ENCODE results near the gene METAP1D.
"Not testable (repeated sequence)": the region's sequence is repeated elsewhere in the genome, so short reads cannot be mapped to it uniquely, and the experiment has no call there.

Gene METAP1D

DNA sequence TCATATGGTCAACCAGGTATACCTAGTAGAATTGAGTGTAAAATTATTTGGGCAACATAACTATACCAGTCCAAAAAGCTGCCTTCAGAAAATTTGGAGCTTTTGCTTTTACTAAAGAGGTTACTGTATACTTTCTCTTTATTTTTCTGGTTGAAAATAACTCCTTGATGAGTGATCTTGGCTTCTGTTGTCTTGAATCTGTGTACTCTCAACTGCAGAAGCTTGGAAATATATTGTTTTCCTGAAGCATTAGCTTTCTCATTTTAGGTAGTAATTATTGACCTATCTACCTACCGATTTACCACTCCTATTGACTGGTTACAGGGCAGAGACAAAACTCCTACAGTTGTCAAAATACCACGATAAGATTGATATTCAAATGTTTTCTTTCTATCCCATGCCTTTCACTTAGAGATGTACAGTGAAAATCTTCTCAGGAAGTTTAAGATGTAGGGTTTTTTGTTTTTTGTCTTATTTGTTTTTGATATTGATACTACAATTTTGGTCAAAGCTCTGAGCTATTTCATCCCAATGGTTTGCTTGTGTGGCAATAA lies 49.9 kb downstream of the METAP1D start:
- no peak for DNase-seq

DNA sequence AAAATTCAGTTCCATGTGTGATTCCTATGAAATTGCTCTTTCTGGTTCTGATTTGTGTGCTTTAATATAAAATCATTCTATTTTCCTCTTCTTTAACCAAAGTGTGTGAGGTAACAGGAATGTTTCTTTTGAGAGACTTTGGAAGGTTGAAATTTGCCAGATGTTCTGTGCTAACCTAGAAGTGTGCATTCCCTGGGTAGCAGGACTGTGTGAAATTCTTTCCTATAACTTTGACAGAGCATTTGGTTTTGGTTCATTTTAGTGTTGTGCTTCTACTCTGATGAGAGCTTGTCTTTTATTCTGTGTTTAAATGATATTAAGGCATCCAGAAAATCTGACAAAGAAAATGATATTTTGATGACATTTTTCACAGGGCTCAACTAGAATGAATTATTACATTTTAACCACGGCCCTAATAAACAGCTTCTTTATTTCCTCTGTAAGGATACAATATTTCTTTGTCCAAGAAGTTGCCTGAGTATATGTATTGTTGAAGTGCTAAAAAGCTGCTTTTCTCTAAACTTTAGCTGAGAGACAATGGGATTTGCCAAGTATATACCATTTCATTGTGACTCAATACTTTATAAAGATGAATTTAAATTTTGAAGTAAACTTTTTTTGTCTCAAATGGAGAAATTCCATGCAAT lies 50.8 kb downstream of the METAP1D start:
- no peak for DNase-seq

DNA sequence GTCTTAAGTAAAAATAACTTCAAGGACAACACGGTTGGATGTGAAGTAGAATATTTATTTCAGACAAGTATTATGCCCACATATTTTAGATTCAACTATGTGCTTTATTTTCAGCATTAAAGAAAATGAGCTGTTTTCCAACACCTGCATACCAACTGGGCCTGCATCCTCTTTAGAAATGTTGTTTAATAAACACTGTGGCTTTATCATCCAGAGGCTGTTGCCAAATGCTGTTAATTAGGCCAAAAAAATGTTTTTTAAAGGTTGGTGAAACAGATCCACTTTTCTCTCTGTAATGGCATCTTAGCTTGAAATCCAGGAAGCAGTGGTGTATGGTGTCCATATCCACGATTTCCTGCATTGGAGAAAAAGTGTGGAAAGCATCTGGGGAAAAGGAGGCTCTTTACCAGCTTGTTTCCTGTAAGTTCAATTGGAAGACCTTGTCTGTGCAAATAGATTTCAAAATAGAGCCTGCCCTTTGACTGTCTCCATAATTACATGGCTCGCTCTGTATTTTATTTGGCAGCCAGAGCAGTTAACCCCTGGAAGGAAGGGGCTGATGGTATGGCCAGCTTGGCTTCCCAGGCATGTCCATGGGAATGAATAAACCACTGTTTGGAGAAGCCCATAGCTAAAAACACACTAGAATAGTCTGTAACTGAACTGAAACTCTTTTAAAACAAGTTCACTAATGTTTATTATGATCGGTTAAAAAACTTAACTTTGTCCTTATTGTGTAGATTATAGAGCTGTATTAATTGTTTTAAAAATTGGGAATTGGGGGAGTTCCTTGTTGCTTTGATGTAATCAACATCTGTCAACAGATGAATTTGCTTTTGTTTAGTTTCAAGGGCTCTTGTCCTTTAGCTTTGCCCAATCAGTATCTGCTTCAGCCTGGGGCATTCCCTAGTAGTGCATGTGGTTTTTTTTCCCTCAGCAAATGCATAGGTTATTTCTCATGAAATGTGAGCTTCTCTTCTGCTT lies 52.5 kb downstream of the METAP1D start:
- DNase-seq: no peak

DNA sequence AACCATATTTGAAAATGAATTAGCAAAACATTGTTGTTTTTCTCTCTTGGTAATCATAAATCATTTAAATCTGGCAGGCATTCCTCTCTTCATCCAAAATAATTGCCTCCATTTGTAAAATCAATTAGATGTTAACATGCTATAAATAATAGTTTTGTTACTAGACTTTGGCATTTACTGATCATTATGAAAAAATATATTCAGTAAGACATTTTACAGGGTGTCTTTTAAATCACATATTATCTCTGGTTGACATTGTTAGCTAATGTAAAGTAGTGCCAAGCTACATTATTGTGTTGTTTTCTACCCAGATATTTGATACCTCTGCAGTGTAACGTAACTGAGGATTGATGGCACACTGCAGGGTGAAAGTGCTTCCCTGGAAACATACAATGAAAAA lies 53.7 kb downstream of the METAP1D start:
- no peak for DNase-seq

DNA sequence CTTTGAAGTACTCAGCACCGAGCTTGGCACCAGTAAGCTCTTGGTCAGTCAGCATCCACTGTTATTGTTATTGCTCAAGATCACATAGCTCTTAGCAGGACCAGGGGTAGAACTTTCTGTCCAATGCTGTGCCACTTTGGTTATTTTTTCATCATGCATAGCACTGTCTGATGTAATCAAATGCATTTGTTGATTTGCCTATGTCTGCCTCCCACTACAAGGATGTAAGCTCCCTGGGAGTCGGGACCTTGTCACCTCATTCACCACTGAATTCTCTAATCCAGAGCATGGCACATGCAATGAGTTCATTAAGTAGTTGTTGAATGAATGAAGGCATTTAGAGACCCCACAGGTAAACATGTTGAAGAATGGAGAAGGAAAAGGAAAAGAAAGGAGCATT lies 56.5 kb downstream of the METAP1D start:
- DNase-seq: no peak

DNA sequence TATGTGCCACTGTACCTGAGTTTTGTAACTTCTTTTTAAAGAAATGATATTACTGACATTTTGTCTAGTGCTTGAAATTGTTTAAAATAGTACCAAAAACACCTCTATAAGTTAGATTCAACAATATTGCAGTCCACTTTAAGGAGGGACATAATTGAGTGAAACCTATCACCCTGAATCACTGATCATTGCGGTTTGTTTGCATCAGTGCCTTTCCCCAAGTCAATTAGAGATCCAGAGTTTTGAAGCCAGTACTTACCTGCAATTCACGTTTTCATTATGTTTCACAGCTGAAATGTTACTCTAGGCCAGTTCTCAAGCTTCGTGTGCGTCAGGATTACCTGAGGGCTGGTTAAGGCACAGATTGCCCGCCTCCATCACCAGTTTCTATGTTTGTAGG lies 58.9 kb downstream of the METAP1D start:
- DNase-seq: no peak

DNA sequence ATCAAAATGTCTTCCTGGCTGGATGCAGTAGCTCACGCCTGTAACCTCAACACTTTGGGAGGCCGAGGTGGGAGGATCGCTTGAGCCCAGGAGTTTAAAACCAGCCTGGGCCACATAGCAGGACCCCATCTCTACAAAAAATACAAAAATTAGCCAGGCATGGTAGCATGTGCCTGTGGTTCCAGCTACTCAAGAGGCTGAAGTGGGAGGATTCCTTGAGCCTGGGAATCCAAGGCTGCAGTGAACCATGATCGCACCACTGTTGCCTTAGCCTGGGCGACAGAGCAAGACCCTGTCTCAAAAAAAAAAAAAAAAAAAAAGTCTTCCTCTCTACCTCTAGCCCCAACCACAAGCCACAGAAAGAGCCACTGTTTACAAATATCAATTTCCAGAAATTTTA lies 60.4 kb downstream of the METAP1D start:
- not testable (repeated sequence) for DNase-seq

DNA sequence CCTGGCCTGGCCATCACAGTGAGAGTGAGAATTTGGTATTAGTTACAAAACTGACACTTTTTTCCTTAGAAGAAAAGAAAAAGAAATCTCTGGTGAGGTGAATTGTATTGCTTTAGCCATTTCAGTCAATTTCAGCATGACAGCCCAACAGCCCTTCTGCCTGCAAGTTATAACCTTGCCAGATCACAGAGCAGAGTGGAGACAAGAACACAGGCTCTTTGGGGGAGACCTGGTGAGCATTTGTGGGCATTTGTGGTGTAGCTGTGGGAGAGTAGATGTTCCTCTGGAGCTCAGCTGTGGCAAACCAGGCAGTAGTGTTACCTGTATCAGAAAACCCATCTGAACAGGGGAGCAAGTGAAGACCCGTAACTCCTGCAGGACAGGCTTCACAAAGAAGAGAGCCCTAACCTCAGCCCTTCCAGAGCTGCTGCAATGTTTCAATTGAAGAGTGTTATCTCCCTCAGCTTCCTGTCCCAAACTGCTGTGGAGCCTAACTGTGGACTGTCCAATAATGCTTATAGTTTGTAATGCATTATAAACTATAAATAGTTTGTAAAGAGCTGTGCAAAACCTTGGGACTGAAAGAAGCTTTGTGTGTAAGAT lies 62.8 kb downstream of the METAP1D start:
- no peak for DNase-seq

DNA sequence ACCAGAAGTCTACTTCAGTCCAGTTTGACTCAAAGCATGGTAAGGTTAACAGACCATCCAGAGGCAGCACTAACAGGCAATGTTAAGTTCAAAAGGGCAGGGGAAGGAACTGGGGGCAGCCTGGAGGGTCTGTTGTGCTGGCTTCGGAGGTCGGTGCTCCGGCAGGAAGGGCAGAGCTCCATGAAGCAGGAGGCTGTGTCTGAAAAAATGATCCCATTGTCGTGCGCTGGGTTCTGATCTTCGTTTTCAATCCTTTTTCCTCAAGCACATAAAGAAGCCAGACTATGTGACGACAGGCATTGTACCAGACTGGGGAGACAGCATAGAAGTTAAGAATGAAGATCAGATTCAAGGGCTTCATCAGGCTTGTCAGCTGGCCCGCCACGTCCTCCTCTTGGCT lies 63.7 kb downstream of the METAP1D start:
- DNase-seq: no peak

DNA sequence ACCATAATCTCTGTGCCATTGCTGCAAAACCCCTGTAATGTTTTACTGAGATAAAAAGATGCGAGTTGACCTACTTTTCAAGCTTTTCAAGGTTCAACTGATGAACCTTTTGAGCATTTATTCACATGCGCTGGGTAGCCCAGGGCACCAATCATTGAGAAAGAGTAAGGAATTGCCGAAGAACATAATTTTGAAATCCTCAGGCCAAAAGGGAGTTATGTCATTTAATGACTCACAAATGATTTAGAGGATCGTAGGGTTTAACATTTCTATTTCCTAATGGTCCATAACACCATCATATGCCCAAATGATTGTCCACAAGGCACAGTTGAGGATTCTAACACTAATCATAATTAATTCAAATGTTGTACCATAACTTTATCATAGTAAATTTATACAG lies 65.4 kb downstream of the METAP1D start:
- DNase-seq: no peak

DNA sequence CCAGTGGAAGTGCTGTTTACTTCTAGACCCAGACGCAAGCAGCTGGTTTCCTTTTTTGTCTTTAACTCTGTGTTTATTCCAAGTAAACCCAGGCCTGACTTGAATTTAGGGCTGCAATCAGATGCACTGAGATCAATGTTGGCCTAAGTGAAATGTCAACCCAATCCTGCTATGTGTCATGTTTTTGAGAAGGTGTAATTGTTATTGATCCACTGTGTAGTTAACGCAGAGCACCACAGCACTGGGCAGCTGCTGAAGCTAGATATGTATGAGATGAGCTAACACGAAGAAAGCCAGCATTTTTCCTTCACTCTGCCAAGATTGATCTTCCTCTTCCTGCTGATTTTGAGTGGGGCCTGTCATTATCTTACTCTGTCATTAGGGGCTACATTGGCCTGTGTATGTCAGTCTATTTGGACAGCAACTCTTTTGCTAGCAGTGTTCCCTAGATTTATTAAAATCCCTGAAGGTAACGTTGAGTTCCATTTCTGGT lies 66.7 kb downstream of the METAP1D start:
- no peak for DNase-seq

DNA sequence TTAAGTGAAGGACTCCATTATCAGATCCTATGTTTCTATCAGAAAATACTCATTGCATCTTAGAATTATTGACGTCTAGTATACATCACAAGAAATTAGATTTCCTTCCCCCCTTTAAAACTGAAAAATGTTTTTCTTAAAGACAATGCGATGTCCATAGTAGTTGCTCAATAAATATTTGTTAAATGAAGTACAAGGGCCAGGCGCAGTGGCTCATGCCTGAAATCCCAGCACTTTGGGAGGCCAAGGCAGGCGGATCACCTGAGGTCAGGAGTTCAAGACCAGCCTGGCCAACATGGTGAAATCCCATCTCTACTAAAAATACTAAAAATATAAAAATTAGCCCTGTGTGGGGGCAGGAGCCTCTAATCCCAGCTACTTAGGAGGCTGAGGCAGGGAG lies 68.2 kb downstream of the METAP1D start:
- not testable (repeated sequence) for DNase-seq

DNA sequence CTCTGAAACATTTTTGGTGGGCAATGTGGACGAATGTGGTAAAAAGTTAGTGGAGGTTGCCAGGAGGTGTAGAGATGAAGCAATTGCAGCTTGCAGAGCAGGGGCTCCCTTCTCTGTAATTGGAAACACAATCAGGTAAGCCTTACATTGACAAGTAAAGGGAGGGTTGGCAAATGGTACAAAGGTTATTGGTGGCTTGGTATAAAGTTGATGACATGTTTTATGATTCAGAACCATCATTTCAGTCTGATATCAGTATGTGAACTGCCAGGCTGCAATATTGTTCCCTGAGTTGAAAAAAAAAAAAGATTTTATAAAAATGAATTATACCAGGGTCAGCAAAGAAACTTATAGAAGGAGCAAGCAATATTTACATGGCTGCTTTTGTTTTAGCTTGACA lies 71.2 kb downstream of the METAP1D start:
- no peak for DNase-seq

DNA sequence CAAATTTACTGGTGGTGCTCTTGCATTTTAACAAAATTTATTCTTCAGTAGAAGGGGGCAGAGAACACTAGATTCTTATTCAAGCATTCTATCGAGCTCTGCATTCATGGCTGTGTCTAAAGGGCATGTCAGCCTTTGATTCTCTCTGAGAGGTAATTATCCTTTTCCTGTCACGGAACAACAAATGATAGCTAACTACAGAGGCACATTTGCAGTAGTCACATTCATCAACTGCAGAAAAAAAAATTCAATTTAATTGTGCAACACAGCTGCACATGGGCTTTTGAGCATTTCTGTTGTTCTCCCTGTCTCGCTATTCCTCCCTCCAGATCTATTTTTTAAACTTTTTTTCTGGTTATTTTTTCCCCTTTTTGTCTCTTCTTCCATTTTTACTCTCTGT lies 72.5 kb downstream of the METAP1D start:
- no peak for DNase-seq

DNA sequence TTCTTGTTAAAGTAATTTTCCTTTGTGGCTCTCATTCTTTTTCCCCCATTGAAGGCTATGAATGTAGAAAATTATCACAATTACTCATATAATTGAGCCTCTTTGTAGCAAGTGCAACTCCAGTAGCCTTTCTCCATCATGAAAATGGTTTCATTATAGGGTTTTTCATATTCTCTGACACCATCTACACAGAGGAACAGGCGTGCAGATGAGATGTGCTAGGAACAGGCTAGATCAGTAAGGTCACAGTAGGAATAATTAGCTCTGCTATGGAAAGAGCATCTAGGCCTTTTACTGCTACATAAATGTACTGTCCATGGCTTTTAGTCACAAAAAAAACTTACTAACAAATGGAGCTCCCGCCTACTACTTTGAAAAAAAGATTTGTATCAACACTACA lies 73.0 kb downstream of the METAP1D start:
- DNase-seq: no peak

DNA sequence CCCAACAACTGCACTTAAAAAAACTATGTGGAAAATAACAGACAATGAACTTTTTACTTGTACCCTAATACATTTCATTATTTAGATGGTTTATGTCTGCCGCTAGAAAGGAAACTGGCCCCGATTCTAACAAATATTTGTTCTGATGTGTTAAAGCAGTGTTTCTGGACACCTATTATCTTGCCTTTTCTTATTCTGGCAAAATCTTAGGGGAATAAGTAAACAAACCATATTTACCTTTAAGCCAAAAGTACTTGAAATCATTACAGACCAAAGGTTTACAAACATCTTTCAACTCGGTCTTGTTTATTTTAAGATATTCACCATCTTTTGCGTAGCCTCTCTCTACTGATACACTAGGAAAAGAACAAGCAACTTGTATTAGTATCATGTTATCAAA lies 73.8 kb downstream of the METAP1D start:
- no peak for DNase-seq

DNA sequence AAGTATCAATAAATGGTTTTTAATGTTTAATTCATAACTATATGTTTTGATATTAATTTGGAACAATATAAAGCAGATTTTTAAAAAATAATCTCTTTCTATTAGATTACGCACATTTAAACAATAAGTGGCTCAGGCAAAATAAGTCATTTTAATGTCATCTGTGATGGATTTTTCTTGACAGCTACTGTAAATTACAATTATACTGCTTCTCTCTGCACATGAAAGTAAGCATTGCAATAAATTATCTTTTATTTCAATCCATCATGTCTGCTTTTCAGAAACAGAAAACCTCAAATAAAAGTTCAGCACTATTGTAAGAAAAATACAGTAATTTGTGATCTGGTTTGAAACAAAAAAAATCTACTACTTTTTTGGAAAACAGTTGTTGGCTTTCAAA lies 74.5 kb downstream of the METAP1D start:
- no peak for DNase-seq

DNA sequence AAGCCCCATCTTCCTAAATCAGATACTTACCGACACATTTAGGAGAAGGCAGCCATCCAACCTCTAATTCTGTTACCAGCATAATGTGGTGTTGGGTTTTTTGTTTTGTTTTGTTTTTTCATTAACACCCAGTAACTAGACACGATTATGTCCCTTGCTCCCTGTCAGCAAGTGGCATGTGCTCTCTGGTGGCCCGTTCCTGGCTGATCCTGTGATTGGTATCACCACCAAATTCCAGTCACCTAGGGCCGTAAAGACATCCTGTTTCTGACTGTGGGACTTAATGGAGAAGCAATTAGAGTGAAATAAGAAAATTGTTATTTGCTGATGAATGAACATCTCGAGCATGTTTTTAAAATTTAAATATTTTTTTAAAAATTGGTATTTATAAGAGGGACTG lies 79.7 kb downstream of the METAP1D start:
- DNase-seq: no peak

DNA sequence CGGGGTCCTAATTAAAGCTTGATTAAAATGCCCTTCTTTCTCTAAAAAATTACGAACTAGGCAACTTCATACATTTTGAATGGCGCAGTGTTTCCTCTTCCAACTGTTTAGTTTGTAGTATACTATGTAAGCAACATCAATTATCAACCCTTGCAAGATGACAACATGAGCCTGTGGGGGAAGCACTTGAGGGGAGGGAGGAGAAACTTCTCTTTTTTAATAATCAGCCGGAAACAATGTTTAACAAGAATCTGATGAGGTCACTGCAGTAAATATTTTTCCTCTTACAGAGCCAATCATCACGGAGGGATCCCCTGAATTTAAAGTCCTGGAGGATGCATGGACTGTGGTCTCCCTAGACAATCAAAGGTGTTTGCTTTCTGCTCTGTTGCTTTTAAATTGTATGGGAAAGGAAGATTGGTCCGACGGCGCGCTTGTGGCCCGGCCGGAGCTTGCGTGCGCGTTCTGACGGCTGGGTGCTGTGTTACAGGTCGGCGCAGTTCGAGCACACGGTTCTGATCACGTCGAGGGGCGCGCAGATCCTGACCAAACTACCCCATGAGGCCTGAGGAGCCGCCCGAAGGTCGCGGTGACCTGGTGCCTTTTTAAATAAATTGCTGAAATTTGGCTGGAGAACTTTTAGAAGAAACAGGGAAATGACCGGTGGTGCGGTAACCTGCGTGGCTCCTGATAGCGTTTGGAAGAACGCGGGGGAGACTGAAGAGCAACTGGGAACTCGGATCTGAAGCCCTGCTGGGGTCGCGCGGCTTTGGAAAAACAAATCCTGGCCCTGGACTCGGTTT lies 80.3 kb downstream of the METAP1D start:
- no peak for DNase-seq

DNA sequence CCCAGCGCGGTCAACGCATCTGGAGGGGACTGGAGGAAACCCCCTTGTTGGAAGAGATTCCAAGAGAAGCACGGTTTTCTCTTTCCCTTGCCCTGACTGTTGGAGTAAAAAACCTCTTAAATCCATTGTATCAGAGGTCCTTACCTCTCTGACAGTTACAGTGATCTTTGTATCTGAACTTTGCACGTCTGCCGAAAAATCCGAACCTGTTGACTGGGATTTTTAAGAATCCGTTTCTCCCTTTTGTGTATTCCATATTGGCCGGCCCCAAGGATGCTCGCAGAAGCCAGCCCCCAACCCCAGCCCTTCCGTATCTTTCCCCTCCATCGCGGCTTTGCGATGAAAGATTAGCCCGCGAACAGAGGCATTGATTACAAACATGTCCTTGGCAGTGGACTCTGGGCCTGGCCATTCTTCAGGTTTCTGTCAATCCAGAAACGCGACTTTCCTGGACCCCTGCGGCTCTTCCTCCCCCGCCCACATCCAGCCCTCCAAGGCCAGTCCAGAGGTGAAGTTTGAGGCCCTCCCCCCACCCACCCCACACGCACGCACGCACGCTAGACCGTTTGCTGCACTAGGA lies 81.0 kb downstream of the METAP1D start:
- no peak for DNase-seq

DNA sequence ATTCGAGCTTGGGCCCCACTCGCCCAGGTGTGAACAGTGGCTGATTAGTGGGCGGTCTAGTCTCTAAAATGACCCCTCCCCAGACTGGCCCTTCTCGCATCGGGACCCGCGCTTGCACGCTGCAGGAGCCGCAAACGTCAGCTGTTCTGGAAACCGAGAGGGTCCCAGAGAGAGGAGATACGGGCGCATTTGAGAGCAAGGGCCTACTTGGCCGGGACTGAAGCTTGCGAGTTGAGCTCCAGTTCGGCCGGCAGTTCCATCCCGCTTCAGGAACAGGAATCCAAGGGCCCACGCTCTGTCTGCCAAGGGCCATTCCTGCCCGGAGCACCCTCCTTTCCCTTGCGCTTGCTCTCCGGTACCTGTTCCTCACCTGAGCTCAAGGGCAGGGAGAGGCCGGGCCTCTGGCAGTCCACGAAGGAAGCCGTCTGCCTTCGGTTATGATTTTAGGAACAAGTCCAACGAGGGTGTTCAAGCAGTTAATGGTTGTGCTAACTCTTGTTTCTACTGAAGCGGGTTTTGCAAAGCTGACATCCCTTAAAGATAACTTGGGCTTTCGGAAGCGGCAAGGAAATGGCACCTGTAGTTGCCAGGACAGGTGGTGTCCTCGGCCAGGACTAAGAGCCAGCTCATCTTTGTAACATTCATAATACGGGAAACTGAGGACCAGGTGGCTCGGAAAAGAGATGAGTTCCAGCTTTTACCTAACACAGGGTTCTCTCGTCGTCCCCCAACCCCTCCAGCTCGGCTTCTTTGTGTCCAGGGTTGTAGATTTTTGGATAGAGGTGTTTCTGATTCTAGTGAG lies 81.7 kb downstream of the METAP1D start:
- no peak for DNase-seq
